GM18502 (cell line): ENCODE data around the gene SYTL4.
A peak's percentile ranks its signal among the peaks of the same experiment; 100 is the strongest.

Source experiments
- ATAC-seq: cut with Tn5 transposase; IDR thresholded peaks from one replicate; pipeline ENCODE4 v1.9.1; 2021; ENCODE audit warnings: mild to moderate bottlenecking; ENCODE audit not compliant: unreplicated experiment, poor library complexity

SYTL4 gene

DNA sequence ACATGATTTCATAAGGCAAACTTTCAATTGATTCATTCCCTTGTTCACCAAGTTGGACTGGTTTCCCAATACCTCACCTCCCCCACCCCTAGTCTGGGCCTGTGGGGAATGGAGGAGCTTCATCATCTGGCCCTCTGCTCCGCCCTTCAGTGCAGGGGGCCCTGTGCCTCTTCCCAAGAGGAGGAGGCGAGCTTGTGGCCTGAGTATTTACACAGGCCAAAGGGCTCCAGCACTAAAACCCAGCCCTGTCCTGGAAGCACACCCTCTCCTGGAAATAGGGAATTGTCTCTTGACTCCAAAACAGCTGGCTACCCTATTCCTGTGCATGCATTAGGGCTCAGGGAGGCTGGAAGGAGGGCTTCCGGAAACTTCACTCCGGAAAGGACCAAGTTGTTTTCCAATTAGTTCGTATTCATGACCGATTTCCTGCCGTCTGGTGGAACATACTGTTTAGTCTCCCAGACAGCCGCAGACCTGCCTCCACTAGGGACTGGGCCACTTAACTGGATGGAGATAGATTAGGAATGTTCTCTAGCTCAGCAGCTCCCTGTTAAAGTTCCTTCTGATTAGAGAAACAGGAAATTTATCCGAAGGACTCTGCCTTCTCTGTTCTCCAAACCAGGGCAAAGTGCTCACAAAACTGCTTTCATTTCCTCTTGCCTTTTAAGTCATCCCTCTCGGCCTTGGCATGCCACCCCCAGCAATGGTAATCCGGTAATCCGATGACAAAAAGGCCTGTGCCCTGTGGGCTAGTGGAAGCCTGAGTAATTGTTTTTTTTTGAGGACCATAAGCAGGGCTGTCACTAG lies 82.2 kb downstream of the SYTL4 start:
- ATAC-seq = no peak

DNA sequence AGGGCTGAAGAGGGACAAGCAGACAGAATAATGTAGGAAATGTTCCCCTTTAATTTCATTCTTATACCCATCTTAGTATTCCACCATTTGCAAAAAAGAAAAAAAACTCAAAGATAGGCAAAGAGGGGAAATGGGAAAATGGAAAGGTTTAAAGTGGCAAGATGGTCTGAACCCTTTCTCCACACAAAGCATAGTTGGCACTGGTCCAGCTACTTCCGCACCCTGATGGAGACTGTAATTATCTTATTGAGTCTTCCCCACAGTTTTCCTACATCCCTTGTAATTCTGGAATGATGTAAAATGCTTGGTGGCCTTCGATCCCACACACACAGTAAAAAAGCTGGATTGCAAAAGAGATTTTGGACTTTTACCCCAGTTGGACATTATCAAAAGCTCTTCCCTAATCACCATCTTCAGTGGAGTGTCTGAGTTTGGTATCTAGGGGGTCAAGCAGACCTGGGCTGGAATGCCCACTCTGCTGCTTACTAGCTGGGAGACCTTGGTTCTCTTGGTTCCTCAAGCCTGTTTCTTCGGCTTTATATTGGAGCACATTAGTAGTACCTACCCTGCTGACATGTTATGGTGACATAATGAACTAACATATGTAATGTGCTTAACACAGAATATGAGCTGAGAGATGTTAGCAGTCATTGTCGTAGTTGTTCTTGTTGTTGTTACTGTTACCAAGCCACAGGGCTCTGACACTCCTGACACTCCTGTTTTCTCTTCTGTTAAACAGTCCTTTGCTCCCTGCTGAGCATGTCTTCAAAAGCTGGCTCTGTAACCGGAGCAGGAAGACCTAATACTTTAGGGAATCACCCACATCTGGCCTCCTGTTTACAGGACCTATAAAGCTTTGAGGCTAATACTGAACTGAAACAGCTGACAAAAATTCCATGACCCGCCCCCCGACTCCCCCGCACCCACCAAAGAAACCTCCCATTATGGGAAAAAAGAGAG lies 83.2 kb downstream of the SYTL4 start:
- no peak for ATAC-seq

DNA sequence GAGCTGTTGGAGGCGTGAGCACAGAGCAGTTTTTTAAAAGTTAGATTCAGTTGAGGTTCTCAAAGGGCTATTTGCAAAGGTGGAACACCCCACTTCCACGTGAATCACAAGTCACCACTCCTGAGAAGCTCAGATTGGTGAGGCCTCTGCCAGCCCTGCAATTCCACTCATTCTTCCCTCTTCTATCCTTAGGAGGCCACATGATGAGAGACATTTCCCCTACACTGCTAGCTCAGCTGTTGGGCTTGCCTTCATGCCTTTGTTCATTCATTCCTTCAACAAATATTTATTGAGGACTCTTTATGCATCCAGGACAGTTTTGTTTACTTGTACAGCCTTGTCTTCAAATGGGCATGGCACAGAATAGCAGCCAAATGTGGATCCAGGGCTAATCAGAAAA lies 84.2 kb downstream of the SYTL4 start:
- ATAC-seq = no peak

GRCh38 chrX:100647095-100647494 lies 84.8 kb downstream of the SYTL4 start:
- no peak for ATAC-seq

- ATAC-seq = no peak
Observed at GRCh38 chrX:100645106-100645505, 86.8 kb downstream of the SYTL4 start.

- ATAC-seq = peak; percentile 72
Observed at GRCh38 chrX:100643956-100644860, 87.7 kb downstream of the SYTL4 start, which contains the start of gene SRPX2. TSS of gene SRPX2 (plus strand) at chrX:100644199. CDS start at chrX:100646323, 2,124 bp downstream.

- ATAC-seq = no peak
Observed at GRCh38 chrX:100643212-100643611, 88.7 kb downstream of the SYTL4 start.

- no peak for ATAC-seq
Observed at GRCh38 chrX:100642290-100642689, 89.6 kb downstream of the SYTL4 start.

DNA sequence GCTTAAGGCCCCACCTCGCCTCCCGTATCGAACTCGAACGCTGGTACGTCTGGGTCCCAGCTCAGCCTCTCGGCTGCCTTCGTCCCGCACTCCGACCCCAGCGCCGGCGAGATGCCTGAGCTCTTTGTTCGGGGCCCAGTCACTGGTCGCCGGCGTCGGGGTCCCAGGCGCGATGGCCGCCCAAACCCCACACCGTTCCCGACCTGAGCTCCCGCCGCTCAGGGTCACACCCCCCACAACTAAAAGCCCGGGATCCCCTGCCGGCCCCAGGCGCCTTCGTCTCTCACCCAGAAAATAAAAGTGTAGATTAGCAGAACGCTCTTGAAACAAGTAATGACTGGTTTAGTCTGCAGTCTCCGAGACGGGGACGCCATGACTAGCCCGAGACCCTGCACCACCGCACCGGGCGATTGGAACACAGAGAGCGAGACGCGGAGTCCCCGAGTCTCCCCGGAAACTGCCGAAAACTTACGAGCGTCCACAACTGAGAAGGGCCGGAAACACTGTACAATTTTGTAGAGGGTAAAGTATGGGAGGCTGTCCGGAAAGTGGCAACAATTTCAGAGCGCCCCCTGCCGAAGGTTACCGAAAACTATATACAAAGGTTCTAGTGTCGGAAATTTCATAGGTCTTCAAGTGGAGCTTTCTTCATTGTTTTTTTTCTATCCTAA lies 95.5 kb downstream of the SYTL4 start, which contains the start of gene TSPAN6:
TSS of gene TSPAN6 (minus strand) at position 486 of the 671 bp plus-strand sequence. CDS start at position 374, 112 bp downstream.
- ATAC-seq = no peak

GRCh38 chrX:100635989-100636320 lies 96.0 kb downstream of the SYTL4 start:
- no peak for ATAC-seq

DNA sequence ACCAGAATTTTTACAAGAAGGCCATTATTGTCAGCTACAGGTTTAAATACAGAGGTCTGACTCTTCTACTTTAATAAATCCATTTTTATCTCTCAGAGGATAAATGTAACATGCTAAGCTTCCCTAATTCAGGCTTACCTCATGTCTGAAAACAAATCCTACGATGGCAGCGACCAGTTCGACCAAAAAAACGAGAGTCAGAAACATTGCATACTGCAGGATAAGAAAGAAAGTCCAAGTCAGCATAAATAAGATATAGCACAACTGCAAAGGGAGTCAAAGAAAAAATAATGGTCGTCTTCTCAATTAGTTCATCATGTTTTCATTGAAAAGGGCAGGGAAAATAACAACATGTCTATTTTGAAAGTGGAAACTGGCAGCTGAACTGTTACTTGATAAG lies 96.9 kb downstream of the SYTL4 start:
- no peak for ATAC-seq

DNA sequence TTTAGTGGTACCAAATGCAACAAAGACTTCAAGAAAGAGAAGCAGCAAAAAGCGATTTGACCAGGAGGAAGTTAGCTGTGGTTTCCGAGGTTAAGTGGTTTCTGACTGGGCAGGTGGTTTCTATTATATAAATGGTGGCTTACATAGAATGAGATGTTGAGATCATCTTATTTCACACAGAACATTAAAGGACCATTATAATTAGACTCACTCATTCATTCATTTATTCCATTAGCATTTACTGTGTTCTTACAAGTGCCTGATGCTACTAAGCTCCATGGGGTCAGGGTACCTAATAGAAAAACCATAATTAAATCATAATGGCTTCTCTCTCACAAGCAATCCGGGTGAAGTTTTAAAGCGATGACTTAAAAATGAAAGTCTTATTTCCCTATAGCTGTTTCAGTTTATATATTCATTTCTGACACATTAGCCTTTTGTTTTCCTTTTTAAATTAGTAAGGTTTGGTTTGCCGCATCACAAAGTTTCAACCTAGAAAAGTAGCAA lies 105.9 kb downstream of the SYTL4 start:
- peak; percentile 95 for ATAC-seq
